Amygdala (tissue), 56 donors: ENCODE results near the gene CAPN13.

ENCODE experiments used
- DNase-seq, 56 donors: peaks; one replicate each; lab custom pipeline; 2025; lab: John Stamatoyannopoulos, UW

CAPN13 gene

DNA sequence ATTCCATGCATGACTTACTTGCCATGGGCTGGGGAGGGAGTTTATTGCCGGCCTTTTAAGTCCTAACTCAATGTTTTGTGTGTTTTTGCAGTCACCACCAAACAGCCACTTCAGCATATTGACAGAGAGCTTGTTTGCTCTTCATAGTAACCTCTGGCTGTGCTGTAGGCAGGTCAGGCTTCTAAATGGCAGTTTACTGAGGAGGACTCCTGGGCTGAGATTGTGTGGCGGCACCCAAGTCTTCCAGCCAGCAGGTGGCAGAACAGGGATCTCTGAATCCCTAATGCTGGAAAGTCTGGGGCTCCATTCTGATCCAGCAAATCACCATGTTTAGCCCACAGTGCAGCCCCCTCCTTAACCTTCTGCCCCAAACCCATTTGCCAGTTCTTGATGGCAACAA is 121.2 kb downstream of the CAPN13 start:
- DNase-seq, result no peak

DNA sequence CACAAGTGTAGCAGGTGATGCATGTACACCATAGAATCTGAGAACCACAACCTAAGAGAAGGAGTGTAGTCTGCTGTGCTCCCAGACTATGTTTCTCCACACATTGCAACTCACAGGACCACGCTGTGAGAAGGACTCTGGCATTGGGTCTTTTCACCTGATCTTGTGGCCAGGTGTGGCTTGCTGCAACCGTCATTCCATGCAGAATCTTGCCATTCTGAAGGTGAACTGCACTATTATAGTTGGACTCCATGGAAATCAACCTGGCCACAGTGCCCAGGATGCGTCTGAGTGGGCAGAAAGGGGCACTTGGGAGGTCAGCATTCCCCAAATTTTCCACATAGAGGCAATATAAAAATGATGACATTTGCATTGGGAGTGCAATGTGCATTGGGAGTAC is 122.2 kb downstream of the CAPN13 start:
- DNase-seq, result no peak

DNA sequence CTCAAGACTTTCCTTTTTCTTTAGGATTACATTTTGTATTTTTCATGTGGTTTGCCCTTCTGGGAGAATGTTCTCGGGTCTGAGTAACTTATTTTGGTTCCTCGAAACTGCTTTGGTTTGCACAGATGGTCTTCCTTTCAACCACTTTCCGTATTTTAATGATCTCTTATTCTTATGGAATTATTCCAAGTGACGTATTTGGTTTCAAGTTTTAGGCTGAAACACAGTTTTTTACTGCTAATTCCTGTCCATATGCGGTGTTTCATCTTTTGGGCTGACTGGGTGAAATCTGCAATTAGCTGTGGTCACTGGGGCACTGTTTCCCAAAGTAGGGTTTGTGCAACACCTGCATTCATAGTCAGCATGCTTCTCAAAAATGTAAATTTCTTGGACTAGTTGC is 122.7 kb downstream of the CAPN13 start:
- DNase-seq, result no peak

DNA sequence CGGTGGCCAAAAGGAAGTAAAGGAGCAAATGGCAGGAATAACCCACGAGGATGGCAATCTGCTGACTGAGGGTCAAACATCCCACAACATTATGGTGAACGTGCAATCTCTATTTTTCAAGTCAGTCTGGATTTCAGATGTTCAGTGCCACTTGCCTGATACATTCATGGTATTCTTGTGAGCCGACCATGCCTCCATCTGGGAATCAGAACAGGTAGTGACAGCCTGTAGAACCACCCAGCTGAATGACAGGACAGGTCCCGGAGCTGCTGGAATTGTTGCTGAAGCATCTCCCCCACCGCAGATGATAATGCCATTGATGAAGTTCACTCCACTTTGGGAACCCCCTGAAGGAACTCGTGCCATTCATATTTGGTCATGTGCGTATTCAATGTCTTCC is 123.2 kb downstream of the CAPN13 start:
- no peak for DNase-seq

DNA sequence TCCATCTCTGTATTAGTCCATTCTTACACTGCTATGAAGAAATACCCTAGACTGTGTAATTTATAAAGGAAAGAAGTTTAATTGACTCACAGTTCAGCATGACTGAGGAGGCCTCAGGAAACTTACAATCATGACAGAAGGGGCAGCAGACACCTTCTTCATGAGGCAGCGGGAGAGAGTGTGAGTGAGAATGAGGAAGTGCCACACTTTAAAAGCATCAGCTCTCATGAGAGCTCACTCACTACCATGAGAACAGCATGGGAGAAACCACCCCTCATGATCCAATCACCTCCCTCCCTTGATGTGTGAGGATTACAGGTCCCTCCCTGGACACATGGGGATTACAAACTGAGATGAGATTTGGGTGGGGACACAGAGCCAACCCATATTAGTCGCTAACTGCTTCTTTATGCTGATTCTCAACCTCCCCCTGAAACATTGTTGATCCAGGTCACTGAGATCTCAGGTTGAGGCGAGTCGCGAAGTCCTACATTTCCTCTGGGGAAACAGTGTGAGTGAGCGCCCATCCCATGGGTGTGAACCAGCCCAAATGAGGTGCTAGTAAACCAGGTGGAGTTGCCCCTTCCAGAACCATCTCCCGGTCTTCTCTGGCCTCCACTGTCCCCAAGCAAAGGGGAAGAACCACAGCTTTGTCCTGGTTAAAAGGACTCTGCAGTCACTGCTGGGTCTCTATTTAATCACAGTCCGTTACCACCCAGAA is 123.8 kb downstream of the CAPN13 start:
- DNase-seq, result no peak

DNA sequence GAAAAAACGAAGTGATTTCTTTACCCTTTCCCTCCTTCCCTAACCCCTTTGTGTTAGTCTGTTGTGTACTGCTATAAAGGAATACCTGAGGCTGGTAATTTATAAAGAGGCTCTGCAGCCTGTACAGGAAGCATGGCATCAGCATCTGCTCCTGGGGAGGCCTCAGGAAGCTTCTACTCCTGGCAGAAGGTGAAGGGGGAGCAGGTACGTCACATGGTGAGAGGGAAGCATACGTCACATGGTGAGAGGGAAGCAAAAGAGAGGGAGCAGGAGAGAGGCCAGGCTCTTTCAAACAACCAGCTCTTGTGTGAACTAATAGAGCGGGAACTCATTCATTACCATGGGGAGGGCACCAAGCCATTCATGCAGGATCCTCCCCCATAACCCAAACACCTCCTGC is 126.2 kb downstream of the CAPN13 start:
- DNase-seq, result no peak

DNA sequence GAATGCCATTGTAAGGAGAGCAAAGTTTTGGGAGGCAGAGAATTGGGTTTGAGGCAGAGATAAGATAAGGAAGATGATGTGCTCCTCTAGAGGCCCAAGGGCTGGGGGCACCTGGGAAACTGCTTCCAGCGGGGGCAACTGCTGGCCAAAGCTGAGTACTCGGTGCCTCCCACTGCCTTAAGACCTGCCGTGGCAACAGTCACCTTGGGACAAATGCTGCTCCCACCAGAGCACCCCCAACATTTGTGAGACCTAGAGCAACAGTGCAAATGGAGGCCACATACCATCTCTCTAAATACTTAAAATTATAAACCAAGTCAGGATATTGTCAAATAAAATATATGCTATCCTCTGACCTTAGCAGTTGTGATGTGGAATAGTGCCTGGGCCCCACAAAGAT is 127.1 kb downstream of the CAPN13 start:
- no peak for DNase-seq

DNA sequence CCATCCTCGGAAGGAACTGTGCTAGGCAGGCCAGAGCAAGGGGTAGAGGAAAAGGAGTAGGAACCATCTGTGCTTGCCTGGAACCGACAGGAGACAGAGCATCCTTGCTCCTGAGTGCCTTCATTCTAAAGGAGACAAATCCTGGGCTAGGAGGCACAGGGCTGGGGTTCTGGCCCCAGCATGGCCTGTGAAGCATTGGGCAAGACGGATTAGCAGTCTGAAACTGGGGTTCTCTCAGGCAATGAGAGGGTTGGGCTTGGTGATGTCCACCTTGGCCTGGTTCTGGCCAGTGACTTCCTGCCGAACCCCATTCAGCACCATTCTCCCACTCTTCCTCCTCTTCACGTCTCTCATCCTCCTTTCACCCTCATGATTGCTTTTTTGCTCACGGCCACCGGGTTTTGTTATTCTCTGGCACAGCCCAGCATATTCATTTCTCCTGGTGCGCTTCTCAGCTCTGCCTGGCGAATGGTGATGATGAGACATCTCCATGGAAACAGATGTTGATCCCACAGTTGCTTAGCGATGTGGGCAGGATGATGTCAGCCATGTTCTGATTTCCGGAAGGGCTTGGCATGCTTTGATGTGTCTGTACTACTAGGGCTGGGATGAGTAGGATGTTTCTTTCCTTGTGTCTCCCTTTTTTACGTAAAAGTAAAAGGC is 127.7 kb downstream of the CAPN13 start:
- peak in 46 of 56 donors; percentile 10 to 86 (median 46) for DNase-seq

DNA sequence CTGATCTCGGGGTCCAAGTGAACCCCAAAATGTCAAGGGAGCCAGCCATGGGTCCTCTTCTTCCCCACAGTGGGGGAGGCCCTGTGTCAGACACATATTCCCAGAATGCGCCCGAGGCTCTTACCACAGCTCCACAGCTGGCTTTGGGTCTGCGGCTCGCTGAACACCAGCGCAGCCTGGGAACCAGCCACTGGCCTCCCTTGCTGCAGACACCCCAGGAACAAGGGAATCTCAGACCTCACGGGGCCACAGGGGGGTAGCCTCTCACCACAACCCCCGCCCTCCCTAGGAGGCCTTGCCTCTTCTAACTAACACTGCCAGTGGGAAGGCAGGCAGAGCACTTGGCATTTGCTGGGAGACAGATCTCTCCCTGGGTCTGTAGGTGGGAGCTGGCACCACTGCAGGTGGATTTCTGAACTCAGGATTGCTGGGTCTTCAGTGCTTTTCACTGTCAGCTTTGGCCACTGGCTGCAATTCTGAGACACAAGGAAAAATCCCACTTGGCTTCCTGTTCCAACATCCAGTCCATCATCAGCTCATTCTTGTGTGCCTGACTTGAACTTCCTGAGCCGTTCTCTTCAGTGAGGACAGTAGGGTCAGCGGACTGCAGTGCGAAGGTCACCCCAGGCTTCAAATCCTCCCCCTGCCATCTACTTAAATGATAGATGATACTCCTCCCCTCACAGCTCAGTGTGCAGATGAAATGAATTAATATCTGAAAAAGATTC is 128.7 kb downstream of the CAPN13 start:
- no peak for DNase-seq

DNA sequence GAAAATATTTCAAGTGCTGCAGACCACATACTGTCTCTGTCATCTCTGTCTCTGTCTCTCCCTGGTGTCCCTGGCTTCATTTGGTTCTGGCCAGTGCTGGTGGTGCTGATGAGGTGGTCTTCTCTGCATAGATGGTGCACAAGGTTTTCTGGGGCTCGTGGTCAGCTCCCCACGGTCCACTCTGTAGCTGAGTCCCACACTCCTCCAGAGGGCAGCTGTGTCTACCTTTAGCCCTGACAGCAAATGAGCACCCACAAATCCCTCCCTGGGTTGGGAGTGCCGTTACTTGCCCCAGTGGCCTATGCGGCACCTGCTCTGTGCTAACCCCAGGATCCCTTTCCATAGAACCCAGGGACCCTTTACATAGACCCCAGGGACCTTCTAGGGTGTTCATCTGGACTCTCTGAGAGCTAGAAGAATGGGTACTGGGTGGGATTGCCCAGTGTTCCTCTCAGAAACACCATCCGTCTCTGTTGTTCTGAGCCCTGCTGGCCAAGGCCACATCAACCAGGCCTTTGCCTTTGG is 129.3 kb downstream of the CAPN13 start:
- no peak for DNase-seq

DNA sequence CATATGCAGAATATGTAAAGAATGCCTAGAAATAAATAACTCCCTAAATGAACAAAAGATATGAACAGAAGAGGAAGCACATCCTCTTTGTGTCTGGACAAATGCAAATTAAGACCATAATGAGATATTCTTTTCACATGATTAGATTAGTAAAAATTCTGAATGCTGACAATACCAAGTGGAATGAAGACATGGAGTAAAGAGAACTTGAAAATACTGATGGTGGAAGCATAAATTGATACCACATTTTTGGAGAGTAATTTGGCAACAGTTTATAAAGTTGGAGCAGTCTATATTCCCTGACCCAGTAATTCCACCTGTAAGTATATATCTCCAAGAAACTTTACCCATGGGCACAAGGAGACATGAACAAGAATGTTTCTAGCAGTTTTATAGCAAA is 130.0 kb downstream of the CAPN13 start:
- no peak for DNase-seq

DNA sequence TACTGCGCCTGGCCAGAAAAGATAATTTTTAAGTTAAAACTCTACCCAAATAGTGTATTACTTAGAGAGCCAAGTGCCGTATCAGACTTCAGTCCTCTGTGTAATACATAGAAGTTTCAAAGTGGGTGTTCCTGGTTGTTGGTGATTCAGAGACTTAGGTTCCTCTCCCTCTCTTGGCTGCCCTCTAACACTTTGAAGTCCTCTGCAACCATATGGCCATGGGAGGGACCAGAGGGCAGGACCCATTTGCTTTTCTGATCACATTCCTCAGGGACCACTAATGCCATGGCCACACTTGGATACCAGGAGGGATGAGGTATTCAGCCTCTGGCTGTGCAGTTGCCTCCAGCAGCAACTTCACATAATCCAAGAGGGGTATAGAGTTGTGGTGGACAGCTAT is 131.5 kb downstream of the CAPN13 start:
- DNase-seq, result no peak

DNA sequence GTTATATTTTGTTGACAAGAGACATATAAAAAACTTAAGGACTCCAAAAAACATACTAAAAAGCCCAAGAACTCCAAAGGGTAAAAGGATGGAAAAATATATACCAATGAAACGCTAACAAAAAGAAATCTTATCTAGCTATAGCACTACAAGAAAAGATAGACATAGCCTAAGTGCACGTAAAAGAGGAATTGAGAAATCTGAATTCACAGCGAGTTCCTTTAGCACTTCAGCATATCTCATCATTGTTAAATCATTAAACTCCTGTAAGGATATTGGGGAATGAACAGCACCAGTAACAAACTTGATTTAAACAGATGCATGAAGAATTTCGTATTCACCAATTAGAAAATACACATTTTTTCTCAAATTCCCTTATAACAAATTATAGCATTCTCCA is 134.1 kb downstream of the CAPN13 start:
- DNase-seq, result no peak
